HG02981 (cell line): ENCODE data around the gene PLXDC1.
A peak's percentile ranks its signal among the peaks of the same experiment; 100 is the strongest.

Experiments
- ATAC-seq: cut with Tn5 transposase; IDR thresholded peaks from one replicate; pipeline ENCODE4 v1.9.1; 2021; ENCODE audit warnings: mild to moderate bottlenecking, moderate library complexity; ENCODE audit not compliant: unreplicated experiment

PLXDC1 gene

DNA sequence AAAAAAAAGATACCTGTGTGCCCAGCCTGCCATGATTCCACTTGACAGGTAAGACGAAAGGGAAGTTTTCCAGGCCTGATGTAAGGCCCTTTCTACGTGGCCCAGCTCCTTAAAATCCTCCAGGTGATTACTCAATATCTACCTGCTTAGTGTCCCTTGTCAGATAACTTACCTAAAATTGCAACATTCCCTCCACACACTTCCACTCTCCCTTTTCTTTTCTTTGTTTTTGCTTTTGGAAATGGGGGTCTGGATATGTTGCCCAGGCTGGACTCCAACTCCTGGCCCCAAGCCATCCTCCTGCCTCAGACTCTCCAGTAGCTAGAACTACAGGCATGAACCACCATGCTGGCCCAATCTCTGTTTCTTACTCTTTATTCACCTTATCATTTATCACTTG lies 7.2 kb upstream of the PLXDC1 start:
- no peak for ATAC-seq

DNA sequence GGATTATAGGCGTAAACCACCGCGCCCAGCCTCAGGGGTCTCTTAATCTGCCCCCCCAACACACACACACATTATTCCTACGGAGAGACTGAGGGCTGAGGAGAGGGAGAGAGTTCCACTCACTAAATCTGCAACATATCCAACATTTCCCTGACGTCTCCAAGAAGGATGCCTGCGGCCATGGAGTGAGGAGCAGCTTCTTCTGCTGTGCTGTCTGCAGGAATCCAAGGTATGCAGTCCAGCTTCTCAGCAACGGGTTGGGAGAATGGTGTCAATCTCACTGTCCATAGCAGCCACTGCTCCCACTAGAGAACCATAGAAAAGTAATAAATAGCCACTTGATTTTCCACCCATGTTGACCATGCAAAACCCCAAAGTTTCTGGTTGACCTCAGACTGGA lies 5.1 kb upstream of the PLXDC1 start:
- no peak for ATAC-seq

GRCh38 chr17:39155654-39156053 lies 4.2 kb upstream of the PLXDC1 start:
- no peak for ATAC-seq

DNA sequence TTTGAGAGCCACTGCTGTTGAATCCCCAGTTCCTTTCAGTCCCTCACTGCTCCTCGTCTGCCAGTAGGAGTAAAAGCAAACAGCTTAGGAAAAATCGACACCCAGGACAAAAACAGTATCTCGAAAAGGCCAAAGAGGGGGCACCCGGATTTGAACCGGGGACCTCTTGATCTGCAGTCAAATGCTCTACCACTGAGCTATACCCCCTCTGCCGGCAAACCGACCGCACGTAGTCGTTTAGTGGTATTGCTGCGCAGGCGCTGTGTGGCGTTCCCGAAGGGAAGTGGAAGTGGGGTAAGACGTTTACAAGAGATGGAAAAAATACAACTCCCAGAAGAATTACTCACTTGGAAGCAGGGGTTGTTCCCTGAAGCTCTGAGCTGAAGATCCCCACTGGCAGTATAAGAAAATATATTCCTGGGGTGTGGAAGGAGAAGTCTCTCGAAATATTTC lies 2.2 kb upstream of the PLXDC1 start:
- ATAC-seq: peak; percentile 47

GRCh38 chr17:39151943-39152818 lies 744 bp upstream of the PLXDC1 start:
- no peak for ATAC-seq

- no peak for ATAC-seq
These were observed 665 bp downstream of the PLXDC1 start for GRCh38 chr17:39150795-39151149.

- no peak for ATAC-seq
These were observed 1.3 kb downstream of the PLXDC1 start for GRCh38 chr17:39150104-39150634.

- no peak for ATAC-seq
These were observed 3.9 kb downstream of the PLXDC1 start for GRCh38 chr17:39147221-39148185.

DNA sequence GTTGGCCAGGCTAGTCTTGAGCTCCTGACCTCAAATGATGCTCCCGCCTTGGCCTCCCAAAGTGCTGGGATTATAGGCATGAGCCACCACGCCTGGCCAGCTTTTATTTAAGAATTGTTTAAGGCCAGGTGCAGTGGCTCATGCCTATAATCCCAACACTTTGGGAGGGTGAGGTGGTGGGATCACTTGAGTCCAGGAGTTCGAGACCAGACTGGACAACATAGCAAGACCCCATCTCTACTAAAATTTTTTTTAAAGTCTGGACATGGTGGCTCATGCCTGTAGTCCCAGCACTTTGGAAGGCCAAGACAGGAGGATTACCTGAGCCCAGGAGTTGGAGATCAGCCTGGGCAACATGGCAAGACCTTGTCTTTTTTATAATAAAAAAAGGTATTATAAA lies 5.2 kb downstream of the PLXDC1 start:
- no peak for ATAC-seq

- no peak for ATAC-seq
These were observed 6.3 kb downstream of the PLXDC1 start for GRCh38 chr17:39145143-39145542.

- ATAC-seq: no peak
These were observed 7.0 kb downstream of the PLXDC1 start for GRCh38 chr17:39144416-39144840.

- no peak for ATAC-seq
These were observed 7.8 kb downstream of the PLXDC1 start for GRCh38 chr17:39143552-39144093.

- ATAC-seq: no peak
These were observed 9.3 kb downstream of the PLXDC1 start for GRCh38 chr17:39141915-39142664.

- ATAC-seq: no peak
These were observed 10.1 kb downstream of the PLXDC1 start for GRCh38 chr17:39141294-39141693.

DNA sequence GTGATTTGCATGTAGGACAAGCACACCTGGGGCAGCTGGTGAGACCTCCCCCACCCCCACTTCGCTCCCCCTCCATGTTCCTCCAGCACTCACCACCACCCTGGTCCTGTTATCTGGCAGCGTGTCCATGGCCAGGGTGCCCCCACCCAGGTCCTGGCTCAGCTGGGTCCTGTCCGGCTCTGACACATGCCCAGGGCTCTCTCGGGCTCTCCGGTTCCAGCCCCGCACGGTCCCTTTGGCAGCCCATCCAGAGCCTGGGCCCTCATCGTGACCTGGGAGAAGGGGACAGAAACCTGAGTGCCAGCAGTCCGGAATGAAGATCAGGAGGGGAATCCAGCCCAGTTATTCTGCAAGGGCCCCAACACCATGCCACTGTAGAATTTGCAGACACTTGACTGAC lies 11.9 kb downstream of the PLXDC1 start:
- no peak for ATAC-seq

- ATAC-seq: no peak
These were observed 12.3 kb downstream of the PLXDC1 start for GRCh38 chr17:39139161-39139511.

- no peak for ATAC-seq
These were observed 12.8 kb downstream of the PLXDC1 start for GRCh38 chr17:39138431-39139160.

- no peak for ATAC-seq
These were observed 16.6 kb downstream of the PLXDC1 start for GRCh38 chr17:39134878-39135277.

DNA sequence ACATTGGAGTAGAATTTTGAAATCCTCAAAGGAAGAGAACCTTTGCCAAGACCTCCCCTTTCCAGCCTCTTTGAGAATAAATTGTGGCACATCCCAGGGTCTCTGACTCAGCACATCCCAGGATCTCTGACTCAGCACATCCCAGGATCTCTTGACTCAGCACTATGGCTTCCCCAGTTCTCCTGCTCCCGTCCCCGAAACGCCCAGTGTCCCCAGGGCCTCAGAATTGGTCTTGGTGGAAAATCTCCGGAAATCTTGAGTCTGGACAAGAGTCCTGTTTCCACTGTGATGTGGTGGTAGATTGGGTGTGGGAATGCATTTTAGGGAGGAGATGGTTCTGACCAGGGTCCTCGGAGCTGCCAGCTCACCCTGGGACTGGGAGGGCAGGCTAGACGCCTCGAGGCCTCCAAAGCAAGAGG lies 19.2 kb downstream of the PLXDC1 start:
- no peak for ATAC-seq

DNA sequence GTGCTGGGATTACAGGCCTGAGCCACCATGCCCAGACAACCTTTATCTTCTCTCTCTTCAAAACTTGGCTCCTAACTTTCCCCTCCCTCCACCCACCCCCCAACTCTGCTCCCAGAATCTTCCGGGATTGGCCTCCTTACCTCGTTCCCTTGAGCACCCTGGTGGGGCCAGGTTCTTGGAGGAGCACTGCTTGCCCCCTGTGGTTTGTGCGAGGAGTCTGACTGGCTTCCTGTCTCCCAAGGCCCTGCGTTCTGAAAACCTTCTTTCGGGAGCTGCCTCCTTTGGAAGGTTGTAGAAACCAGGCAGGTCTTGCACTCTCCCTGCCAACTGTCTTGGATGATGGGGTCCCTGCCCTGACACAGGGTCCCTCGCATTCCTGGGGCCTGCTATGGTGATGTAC lies 19.8 kb downstream of the PLXDC1 start:
- no peak for ATAC-seq
